Loucy (cell line): ENCODE data around the gene HERC5.

Source experiments
- H2AFZ ChIP-seq: fragments of 200-600 bp; sonication (generic); 2 replicates; pipeline ENCODE4 v1.6.0; 2016; ENCODE audit warnings: antibody characterized with exemption, mild to moderate bottlenecking, low read length, moderate library complexity
- H3F3A ChIP-seq: fragments of 200-600 bp; 2 replicates; pipeline ENCODE4 v1.6.0; 2016; ENCODE audit warnings: antibody characterized with exemption, low read depth, mild to moderate bottlenecking
- H3K27me3 ChIP-seq: fragments of 200-600 bp; sonication (generic); 2 replicates; pipeline ENCODE4 v1.6.1; 2014; ENCODE audit warnings: low read length, mild to moderate bottlenecking; ENCODE audit not compliant: insufficient read depth, poor library complexity, severe bottlenecking
- H3K36me3 ChIP-seq: fragments of 200-600 bp; sonication (generic); 2 replicates; pipeline ENCODE4 v1.6.1; 2016; ENCODE audit warnings: low read length; ENCODE audit not compliant: insufficient read depth
- H3K4me1 ChIP-seq: fragments of 200-600 bp; sonication (generic); 2 replicates; pipeline ENCODE4 v1.5.1; 2014; ENCODE audit warnings: low read length, mild to moderate bottlenecking; ENCODE audit not compliant: insufficient read depth, poor library complexity, severe bottlenecking
- H3K4me2 ChIP-seq: fragments of 200-600 bp; sonication (generic); 2 replicates; pipeline ENCODE4 v1.6.0; 2014; ENCODE audit warnings: antibody characterized with exemption, low read length, low read depth, mild to moderate bottlenecking; ENCODE audit not compliant: poor library complexity, severe bottlenecking
- H3K4me3 ChIP-seq: fragments of 200-600 bp; sonication (generic); 2 replicates; pipeline ENCODE4 v1.5.1; 2014; ENCODE audit warnings: low read length, mild to moderate bottlenecking, mixed read lengths; ENCODE audit not compliant: poor library complexity, severe bottlenecking
- H3K79me2 ChIP-seq: fragments of 200-600 bp; sonication (generic); 2 replicates; pipeline ENCODE4 v1.6.1; 2014; ENCODE audit warnings: low read length; ENCODE audit not compliant: insufficient read depth
- H3K9ac ChIP-seq: fragments of 200-600 bp; sonication (generic); 2 replicates; pipeline ENCODE4 v1.6.0; 2014; ENCODE audit warnings: mild to moderate bottlenecking, low read depth, low read length, moderate library complexity; ENCODE audit not compliant: poor library complexity, severe bottlenecking
- H3K9me2 ChIP-seq: fragments of 200-600 bp; sonication (generic); replicated peaks from 2 replicates; pipeline ENCODE4 v1.6.1; 2016; ENCODE audit warnings: low read depth, low read length, mixed read lengths
- H3K9me3 ChIP-seq: fragments of 200-600 bp; sonication (generic); 2 replicates; pipeline ENCODE4 v1.6.1; 2014; ENCODE audit warnings: mild to moderate bottlenecking, antibody characterized with exemption, low read length, low read depth; ENCODE audit not compliant: insufficient read depth
- H4K20me1 ChIP-seq: fragments of 200-600 bp; sonication (generic); 2 replicates; pipeline ENCODE4 v1.6.0; 2014; ENCODE audit warnings: antibody characterized with exemption, low read length, mild to moderate bottlenecking; ENCODE audit not compliant: insufficient read depth, poor library complexity, severe bottlenecking
- EZH2phosphoT487 ChIP-seq: fragments of 200-600 bp; IDR thresholded peaks from 2 replicates; pipeline ENCODE4 v1.6.1; 2018; ENCODE audit warnings: antibody characterized with exemption, mild to moderate bottlenecking, moderate library complexity, borderline replicate concordance
- TF ChIP-seq, protein P1 (sequence below): fragments of 200-600 bp; sonication (generic); conservative IDR thresholded peaks from 2 replicates; pipeline ENCODE4 v1.5.1; 2014; ENCODE audit warnings: mild to moderate bottlenecking, antibody characterized with exemption, low read length

HERC5 gene

DNA sequence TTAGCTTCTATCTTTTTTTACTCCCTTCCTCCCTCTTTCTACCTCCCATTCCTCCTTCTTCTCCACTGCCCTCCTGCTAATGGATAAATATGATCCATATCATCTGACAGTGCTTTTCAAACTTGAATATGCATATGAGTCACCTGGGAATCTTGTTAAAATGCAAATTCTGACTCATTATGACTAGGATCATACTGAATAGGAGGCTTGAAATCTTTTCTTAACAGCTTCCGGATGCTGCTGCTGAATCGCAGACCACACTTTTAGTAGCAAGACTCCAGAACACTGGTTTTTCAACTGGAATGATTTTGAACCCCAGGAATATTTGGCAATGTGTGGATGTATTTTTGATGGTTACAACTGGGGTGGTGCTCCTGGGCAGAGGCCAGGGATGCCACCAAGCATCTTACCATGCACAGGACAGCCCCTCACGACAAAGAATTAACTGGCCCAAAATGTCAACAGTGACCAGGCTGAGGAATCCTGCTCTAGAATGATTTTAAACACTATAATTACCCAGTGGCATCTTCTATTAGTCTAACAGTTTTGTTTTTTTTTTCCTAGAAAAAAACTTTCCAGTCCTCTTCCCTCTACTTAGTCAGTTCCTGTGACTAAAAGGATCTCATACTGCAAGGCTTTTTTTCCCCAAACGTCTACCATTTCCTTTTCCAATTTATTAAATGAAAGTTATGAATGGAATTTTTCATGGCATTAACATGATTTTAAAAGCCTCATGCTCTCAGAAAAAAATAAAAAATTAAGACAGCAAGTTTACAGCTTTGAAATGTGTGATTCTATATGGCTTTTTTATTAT is 77.2 kb downstream of the HERC5 start:
- Histone ChIP-seq H3K9me3 (no peaks in the 10 kb centered on the region), H3F3A (no peaks in the 10 kb centered on the region), H3K36me3 (no peaks in the 10 kb centered on the region), H3K27me3 (no peaks in the 10 kb centered on the region), H3K9me2 (no peaks in the 10 kb centered on the region), H3K79me2 (no peaks in the 10 kb centered on the region), H3K4me3 (no peak overlapping the region), H4K20me1 (no peaks in the 10 kb centered on the region), H3K4me2 (no peak overlapping the region), H3K4me1 (no peaks in the 10 kb centered on the region), H3K9ac (no peak overlapping the region), H2AFZ (no peak overlapping the region)
- TF ChIP-seq, protein P1, sequence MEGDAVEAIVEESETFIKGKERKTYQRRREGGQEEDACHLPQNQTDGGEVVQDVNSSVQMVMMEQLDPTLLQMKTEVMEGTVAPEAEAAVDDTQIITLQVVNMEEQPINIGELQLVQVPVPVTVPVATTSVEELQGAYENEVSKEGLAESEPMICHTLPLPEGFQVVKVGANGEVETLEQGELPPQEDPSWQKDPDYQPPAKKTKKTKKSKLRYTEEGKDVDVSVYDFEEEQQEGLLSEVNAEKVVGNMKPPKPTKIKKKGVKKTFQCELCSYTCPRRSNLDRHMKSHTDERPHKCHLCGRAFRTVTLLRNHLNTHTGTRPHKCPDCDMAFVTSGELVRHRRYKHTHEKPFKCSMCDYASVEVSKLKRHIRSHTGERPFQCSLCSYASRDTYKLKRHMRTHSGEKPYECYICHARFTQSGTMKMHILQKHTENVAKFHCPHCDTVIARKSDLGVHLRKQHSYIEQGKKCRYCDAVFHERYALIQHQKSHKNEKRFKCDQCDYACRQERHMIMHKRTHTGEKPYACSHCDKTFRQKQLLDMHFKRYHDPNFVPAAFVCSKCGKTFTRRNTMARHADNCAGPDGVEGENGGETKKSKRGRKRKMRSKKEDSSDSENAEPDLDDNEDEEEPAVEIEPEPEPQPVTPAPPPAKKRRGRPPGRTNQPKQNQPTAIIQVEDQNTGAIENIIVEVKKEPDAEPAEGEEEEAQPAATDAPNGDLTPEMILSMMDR = no peak
- no peak for TF ChIP-seq EZH2phosphoT487

DNA sequence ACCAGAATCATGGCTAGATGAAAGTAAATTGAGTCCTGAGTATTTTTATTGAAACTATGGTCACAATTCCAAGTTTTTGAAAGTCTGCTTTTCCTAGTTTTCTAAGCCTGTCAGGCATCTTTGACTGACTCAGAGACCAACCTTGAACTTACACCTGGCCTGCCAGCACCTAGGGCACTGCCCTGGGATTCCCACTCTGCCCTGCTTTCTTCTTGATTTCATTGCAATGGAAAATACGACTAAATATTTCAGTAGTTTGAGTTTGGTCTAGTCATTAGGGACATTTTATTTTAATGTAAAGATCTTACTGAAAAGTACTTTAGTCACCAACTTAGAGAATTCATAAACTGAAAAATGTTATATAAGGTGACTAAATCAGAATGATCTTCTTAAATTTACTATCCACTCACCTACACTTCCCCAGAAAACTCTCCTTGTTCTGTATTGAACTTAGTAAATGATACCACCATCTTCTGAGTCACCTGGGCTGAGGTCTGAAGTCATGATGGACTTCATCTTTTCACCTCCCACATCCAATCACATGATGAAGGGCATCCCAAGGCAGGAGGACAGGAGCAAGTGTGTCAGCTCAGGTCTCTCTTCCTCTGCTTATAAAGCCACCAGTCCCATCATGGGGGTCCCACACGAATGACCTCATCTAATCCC is 78.3 kb downstream of the HERC5 start:
- Histone ChIP-seq H3K36me3 (no peaks in the 10 kb centered on the region), H3K79me2 (no peaks in the 10 kb centered on the region), H3K9me3 (no peaks in the 10 kb centered on the region), H3K4me1 (no peaks in the 10 kb centered on the region), H2AFZ (no peak overlapping the region), H3K4me2 (no peak overlapping the region), H3K27me3 (no peaks in the 10 kb centered on the region), H3K9me2 (no peaks in the 10 kb centered on the region), H3K4me3 (no peak overlapping the region), H4K20me1 (no peaks in the 10 kb centered on the region), H3K9ac (no peak overlapping the region), H3F3A (no peaks in the 10 kb centered on the region)
- TF ChIP-seq, protein P1 = no peak
- no peak for TF ChIP-seq EZH2phosphoT487

DNA sequence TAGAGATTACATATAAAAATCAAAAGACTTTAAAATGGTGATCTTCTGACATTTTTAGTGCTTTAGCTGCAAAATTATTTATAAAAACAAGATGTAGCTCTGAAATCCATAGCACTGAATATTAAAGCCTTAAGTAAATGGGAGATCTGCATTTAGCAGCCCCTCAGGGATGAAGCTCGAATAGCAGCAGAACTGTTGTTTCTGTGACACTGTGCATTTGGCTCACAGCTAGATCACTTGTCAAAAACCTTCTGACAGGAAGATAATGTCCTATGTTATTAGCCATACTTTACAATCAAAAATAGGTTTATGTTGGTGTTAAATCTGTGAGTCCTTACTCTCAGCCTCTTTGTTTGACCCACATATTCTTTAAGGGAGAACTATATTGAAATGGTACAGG is 80.8 kb downstream of the HERC5 start:
- Histone ChIP-seq H3K4me1 (no peaks in the 10 kb centered on the region), H3K4me2 (no peak overlapping the region), H3K36me3 (no peaks in the 10 kb centered on the region), H3K9ac (no peak overlapping the region), H3F3A (no peaks in the 10 kb centered on the region), H3K79me2 (no peaks in the 10 kb centered on the region), H2AFZ (no peak overlapping the region), H3K27me3 (no peaks in the 10 kb centered on the region), H3K9me3 (no peaks in the 10 kb centered on the region), H3K9me2 (no peaks in the 10 kb centered on the region), H4K20me1 (no peaks in the 10 kb centered on the region), H3K4me3 (no peak overlapping the region)
- TF ChIP-seq, protein P1 = no peak
- TF ChIP-seq EZH2phosphoT487 = no peak
